NCI-H2081 treated with DMSO at 0.1 percent for 48 hours (cell line): ENCODE data around the gene GSG1L2.
"Not testable (repeated sequence)": the region's sequence is repeated elsewhere in the genome, so short reads cannot be mapped to it uniquely, and the experiment has no call there.

Source experiments
- DNase-seq: peaks from one replicate; lab custom pipeline; 2025; lab: John Stamatoyannopoulos, UW

Gene GSG1L2

GRCh38 chr17:9788601-9789000 is 33.3 kb downstream of the GSG1L2 start:
- DNase-seq: no peak

- DNase-seq: no peak
These were observed 37.3 kb downstream of the GSG1L2 start for GRCh38 chr17:9784544-9784943.

GRCh38 chr17:9783465-9783864 is 38.4 kb downstream of the GSG1L2 start:
- DNase-seq: not testable (repeated sequence)

GRCh38 chr17:9783050-9783449 is 38.8 kb downstream of the GSG1L2 start:
- DNase-seq: no peak

GRCh38 chr17:9780552-9780951 is 41.3 kb downstream of the GSG1L2 start:
- no peak for DNase-seq

- no peak for DNase-seq
These were observed 45.0 kb downstream of the GSG1L2 start for GRCh38 chr17:9776911-9777310.

GRCh38 chr17:9772658-9773057 is 49.2 kb downstream of the GSG1L2 start:
- DNase-seq: no peak

GRCh38 chr17:9771465-9771864 is 50.4 kb downstream of the GSG1L2 start:
- DNase-seq: no peak

GRCh38 chr17:9769036-9769695 is 52.7 kb downstream of the GSG1L2 start:
- no peak for DNase-seq

- no peak for DNase-seq
These were observed 53.4 kb downstream of the GSG1L2 start for GRCh38 chr17:9768381-9768934.

GRCh38 chr17:9767432-9767991 is 54.4 kb downstream of the GSG1L2 start:
- no peak for DNase-seq

GRCh38 chr17:9766970-9767369 is 54.9 kb downstream of the GSG1L2 start:
- DNase-seq: no peak

- DNase-seq: no peak
These were observed 56.6 kb downstream of the GSG1L2 start for GRCh38 chr17:9765322-9765721.

- no peak for DNase-seq
These were observed 58.2 kb downstream of the GSG1L2 start for GRCh38 chr17:9763643-9764042.

- DNase-seq: no peak
These were observed 61.6 kb downstream of the GSG1L2 start for GRCh38 chr17:9760266-9760665.

- no peak for DNase-seq
These were observed 66.8 kb downstream of the GSG1L2 start for GRCh38 chr17:9755083-9755482.
